Mesenchymal stem cell (in vitro differentiated cells and primary cell): Measurements from ENCODE around the gene SYNRG.

Source experiments
- DNase-seq: peaks from one replicate; pipeline ENCODE4 v3.0.0-alpha.2; 2013
- H2AFZ ChIP-seq: one replicate; pipeline ENCODE4 v1.6.1; 2013; ENCODE audit warnings: low read depth, mild to moderate bottlenecking, control low read depth, inconsistent platforms, low read length, moderate library complexity
- H2AK5ac ChIP-seq: 2 replicates; pipeline ENCODE4 v1.6.1; 2013; ENCODE audit warnings: low read length, moderate library complexity, mild to moderate bottlenecking, inconsistent platforms; ENCODE audit not compliant: severe bottlenecking
- H2BK120ac ChIP-seq: one replicate; pipeline ENCODE4 v1.6.1; 2013; ENCODE audit warnings: low read depth, mild to moderate bottlenecking, inconsistent platforms, low read length, moderate library complexity
- H2BK12ac ChIP-seq, 2 experiments: one replicate each; pipeline ENCODE4 v1.6.1; 2013; ENCODE audit warnings: inconsistent platforms in 2 of 2, low read length in 2 of 2, mild to moderate bottlenecking in 2 of 2, moderate library complexity in 2 of 2, control low read depth in 1 of 2
- H2BK15ac ChIP-seq: one replicate; pipeline ENCODE4 v1.6.1; 2013; ENCODE audit warnings: mild to moderate bottlenecking, low read depth, inconsistent platforms; ENCODE audit not compliant: poor library complexity, severe bottlenecking
- H2BK5ac ChIP-seq: 2 replicates; pipeline ENCODE4 v1.6.1; 2013; ENCODE audit warnings: low read depth, mild to moderate bottlenecking, low read length, control low read depth, inconsistent platforms; ENCODE audit not compliant: poor library complexity, severe bottlenecking
- H3K14ac ChIP-seq, 2 experiments: one replicate each; pipeline ENCODE4 v1.6.1; 2013; ENCODE audit warnings: inconsistent platforms in 2 of 2, low read length in 2 of 2, control low read depth in 1 of 2, mild to moderate bottlenecking in 1 of 2, moderate library complexity in 1 of 2
- H3K18ac ChIP-seq, 2 experiments: one replicate each; pipeline ENCODE4 v1.6.1; 2013; ENCODE audit warnings: inconsistent platforms in 2 of 2, low read length in 2 of 2, control low read depth in 1 of 2, low read depth in 1 of 2, mild to moderate bottlenecking in 1 of 2
- H3K23ac ChIP-seq, 2 experiments: one replicate each; pipeline ENCODE4 v1.6.1; 2013; ENCODE audit warnings: inconsistent platforms in 2 of 2, low read length in 2 of 2, mild to moderate bottlenecking in 2 of 2, moderate library complexity in 2 of 2, control low read depth in 1 of 2
- H3K27ac ChIP-seq: 2 replicates; pipeline ENCODE4 v1.5.1; 2013; ENCODE audit warnings: mild to moderate bottlenecking, moderate library complexity, low read length, control low read depth, inconsistent platforms; ENCODE audit not compliant: poor library complexity, severe bottlenecking
- H3K27me3 ChIP-seq, 2 experiments: 2 replicates each; pipeline versions ENCODE4 v1.6.1 to v1.7.0; 2013; ENCODE audit warnings: low read length in 2 of 2, mild to moderate bottlenecking in 2 of 2, moderate library complexity in 2 of 2, control low read depth in 1 of 2, inconsistent platforms in 1 of 2; ENCODE audit not compliant: control insufficient read depth in 1 of 2, insufficient read depth in 1 of 2
- H3K36me3 ChIP-seq, 2 experiments: 2 replicates each; pipeline versions ENCODE4 v1.6.1 to v1.7.0; 2013; ENCODE audit warnings: low read length in 2 of 2, control low read depth in 1 of 2, inconsistent platforms in 1 of 2, low read depth in 1 of 2, mild to moderate bottlenecking in 1 of 2; ENCODE audit not compliant: insufficient read depth in 2 of 2, control insufficient read depth in 1 of 2
- H3K4ac ChIP-seq, 2 experiments: one replicate each; pipeline ENCODE4 v1.6.1; 2013; ENCODE audit warnings: inconsistent platforms in 2 of 2, low read length in 2 of 2, mild to moderate bottlenecking in 2 of 2, moderate library complexity in 2 of 2, control low read depth in 1 of 2, low read depth in 1 of 2
- H3K4me1 ChIP-seq: 2 replicates; pipeline ENCODE4 v1.6.1; 2013; ENCODE audit warnings: low read depth, low read length, control low read depth; ENCODE audit not compliant: control insufficient read depth, insufficient read depth
- H3K4me2 ChIP-seq: 2 replicates; pipeline ENCODE4 v1.6.1; 2013; ENCODE audit warnings: low read length, mild to moderate bottlenecking, inconsistent platforms; ENCODE audit not compliant: poor library complexity, severe bottlenecking
- H3K4me3 ChIP-seq, 2 experiments: 2 replicates each; pipeline versions ENCODE4 v1.5.1 to v1.7.0; 2013; ENCODE audit warnings: low read length in 2 of 2, mild to moderate bottlenecking in 2 of 2, control low read depth in 1 of 2, low read depth in 1 of 2; ENCODE audit not compliant: insufficient read depth in 1 of 2
- H3K79me1 ChIP-seq: replicated peaks from 2 replicates; pipeline ENCODE4 v1.6.1; 2013; ENCODE audit warnings: mild to moderate bottlenecking, control low read depth, low read length, inconsistent platforms; ENCODE audit not compliant: poor library complexity, severe bottlenecking
- H3K9ac ChIP-seq: 2 replicates; pipeline ENCODE4 v1.7.0; 2013; ENCODE audit warnings: mild to moderate bottlenecking, low read length, moderate library complexity
- H3K9me3 ChIP-seq: 2 replicates; pipeline ENCODE4 v1.7.0; 2013; ENCODE audit warnings: mild to moderate bottlenecking, low read length; ENCODE audit not compliant: control insufficient read depth
- H4K8ac ChIP-seq: one replicate; pipeline ENCODE4 v1.6.1; 2013; ENCODE audit warnings: inconsistent platforms, mild to moderate bottlenecking, low read length, moderate library complexity
- H4K91ac ChIP-seq: one replicate; pipeline ENCODE4 v1.6.1; 2013; ENCODE audit warnings: mild to moderate bottlenecking, low read length, inconsistent platforms
- WGBS: methylation state at CpG from one replicate; pipeline ENCODE4 v1.1.7; 2013; ENCODE audit warnings: mixed read lengths; 5-methylcytosine and 5-hydroxymethylcytosine counted together

The SYNRG gene

GRCh38 chr17:37570527-37571093 is 38.6 kb downstream of the SYNRG start:
- Histone ChIP-seq H3K36me3 (peaks cover 24 to 87% of the 10 kb centered on the region in 2 experiments), H3K27me3 (no peaks in the 10 kb centered on the region), H3K9me3 (peaks cover 7% of the 10 kb centered on the region)

DNA sequence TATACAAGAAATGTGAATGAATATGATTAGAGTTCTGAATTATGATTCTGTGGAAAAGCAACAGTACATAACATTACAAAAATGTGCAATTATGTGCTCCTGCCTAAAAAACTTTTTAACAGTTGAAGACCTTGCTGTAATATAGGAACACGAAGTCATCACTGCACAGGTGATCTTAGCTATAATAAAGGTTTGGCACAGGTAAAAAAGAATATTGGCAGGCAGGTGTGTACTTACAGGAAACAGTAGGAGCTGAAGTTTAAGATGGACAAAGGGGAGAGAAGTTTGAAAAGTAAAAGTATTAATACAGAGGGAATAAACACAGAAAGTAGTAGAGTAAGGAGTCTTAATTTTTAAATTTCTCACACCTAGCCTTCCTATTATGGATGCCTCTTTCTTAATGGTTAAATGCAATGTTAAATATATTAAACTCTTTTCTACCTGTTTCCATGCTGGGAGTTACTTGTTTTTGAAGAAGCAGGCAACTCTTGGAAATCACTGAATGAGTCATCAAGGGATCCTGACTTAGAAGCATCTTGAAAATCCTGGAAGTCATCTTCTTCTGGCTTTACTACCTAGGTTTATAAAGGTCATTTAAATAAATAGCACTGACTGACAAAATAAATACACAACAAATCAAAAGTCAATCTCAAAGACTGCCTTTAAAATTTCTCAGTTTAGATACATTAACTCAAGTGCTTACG is 40.7 kb downstream of the SYNRG start:
- H2BK5ac ChIP-seq = no peak overlapping the region
- no peak overlapping the region for H3K14ac ChIP-seq
- no peak overlapping the region for H3K4me3 ChIP-seq
- no peak overlapping the region for H3K27ac ChIP-seq
- peaks cover 1% of the 10 kb centered on the region for H3K4me1 ChIP-seq
- no peaks in the 10 kb centered on the region for H3K9me3 ChIP-seq
- no peak overlapping the region for H2AFZ ChIP-seq
- H2BK120ac ChIP-seq = no peak overlapping the region
- no peak overlapping the region for H4K8ac ChIP-seq
- no peak for DNase-seq
- no peak overlapping the region for H3K9ac ChIP-seq
- no peak overlapping the region for H3K23ac ChIP-seq
- H3K18ac ChIP-seq = no peak overlapping the region
- H4K91ac ChIP-seq = no peak overlapping the region
- H3K79me1 ChIP-seq = peaks cover 14% of the 10 kb centered on the region
- H2BK15ac ChIP-seq = no peak overlapping the region
- no peak overlapping the region for H2BK12ac ChIP-seq
- H3K27me3 ChIP-seq = no peaks in the 10 kb centered on the region
- no peak overlapping the region for H3K4me2 ChIP-seq
- WGBS = 99% methylated on average over 2 of the region's 2 CpGs
- H2AK5ac ChIP-seq = no peak overlapping the region
- H3K36me3 ChIP-seq = peaks cover 32 to 79% of the 10 kb centered on the region in 2 experiments
- H3K4ac ChIP-seq = no peak overlapping the region

More at GRCh38 chr17:37570527-37571093, 38.6 kb downstream of the SYNRG start:
- Histone ChIP-seq H3K23ac (no peak overlapping the region), H4K91ac (no peak overlapping the region), H2AK5ac (no peak overlapping the region), H3K4me1 (peaks cover 1% of the 10 kb centered on the region), H3K4ac (no peak overlapping the region), H3K4me2 (no peak overlapping the region), H3K4me3 (no peak overlapping the region), H2BK5ac (no peak overlapping the region), H2AFZ (no peak overlapping the region), H3K14ac (no peak overlapping the region), H3K27ac (no peak overlapping the region), H3K9ac (no peak overlapping the region), H2BK120ac (no peak overlapping the region), H3K79me1 (peaks cover 10% of the 10 kb centered on the region), H3K18ac (no peak overlapping the region), H2BK12ac (no peak overlapping the region), H4K8ac (no peak overlapping the region), H2BK15ac (no peak overlapping the region)
- 94% methylated on average over 7 of the region's 8 CpGs for WGBS
- DNase-seq = peak; percentile 59

- WGBS = 93% methylated on average over 4 of the region's 4 CpGs
- no peak overlapping the region for H2AFZ ChIP-seq
- no peak overlapping the region for H2BK15ac ChIP-seq
- no peak overlapping the region for H4K91ac ChIP-seq
- H2BK120ac ChIP-seq = no peak overlapping the region
- H2BK5ac ChIP-seq = no peak overlapping the region
- no peak overlapping the region for H3K9ac ChIP-seq
- H2AK5ac ChIP-seq = no peak overlapping the region
- H3K36me3 ChIP-seq = peaks cover 29 to 78% of the 10 kb centered on the region in 2 experiments
- no peak overlapping the region for H3K23ac ChIP-seq
- no peak overlapping the region for H4K8ac ChIP-seq
- H3K4ac ChIP-seq = no peak overlapping the region
- no peak overlapping the region for H3K27ac ChIP-seq
- no peak overlapping the region for H3K14ac ChIP-seq
- no peak overlapping the region for H3K4me2 ChIP-seq
- DNase-seq = no peak
- no peak overlapping the region for H3K18ac ChIP-seq
- H3K9me3 ChIP-seq = no peaks in the 10 kb centered on the region
- H3K27me3 ChIP-seq = no peaks in the 10 kb centered on the region
- H2BK12ac ChIP-seq = no peak overlapping the region
- peaks cover 1% of the 10 kb centered on the region for H3K4me1 ChIP-seq
- H3K79me1 ChIP-seq = peaks cover 14% of the 10 kb centered on the region
- no peak overlapping the region for H3K4me3 ChIP-seq
Observed at GRCh38 chr17:37567538-37567937, 41.7 kb downstream of the SYNRG start.

GRCh38 chr17:37567137-37567536 is 42.1 kb downstream of the SYNRG start:
- Histone ChIP-seq H3K27me3 (no peaks in the 10 kb centered on the region), H2AK5ac (no peak overlapping the region), H2BK120ac (no peak overlapping the region), H3K79me1 (peaks cover 12% of the 10 kb centered on the region), H2BK15ac (no peak overlapping the region), H3K27ac (no peak overlapping the region), H2AFZ (no peak overlapping the region), H3K36me3 (peaks cover 27 to 78% of the 10 kb centered on the region in 2 experiments), H2BK5ac (no peak overlapping the region), H3K14ac (no peak overlapping the region), H4K91ac (no peak overlapping the region), H4K8ac (no peak overlapping the region), H3K9ac (no peak overlapping the region), H3K4ac (no peak overlapping the region), H3K4me2 (no peak overlapping the region), H3K18ac (no peak overlapping the region), H3K9me3 (no peaks in the 10 kb centered on the region), H3K4me3 (no peak overlapping the region), H3K4me1 (peaks cover 1% of the 10 kb centered on the region), H3K23ac (no peak overlapping the region), H2BK12ac (no peak overlapping the region)
- over 99% methylated on average over 2 of the region's 2 CpGs for WGBS
- no peak for DNase-seq
